HUES64 (cell line): ENCODE measurements around the gene RDH12.

Experiments
- H3K27ac ChIP-seq: 2 replicates; pipeline ENCODE4 v1.7.0; 2013; ENCODE audit warnings: low read depth, low read length, inconsistent platforms
- H3K27me3 ChIP-seq: 2 replicates; pipeline ENCODE4 v1.6.1; 2013; ENCODE audit warnings: mild to moderate bottlenecking, low read length; ENCODE audit not compliant: insufficient read depth
- H3K36me3 ChIP-seq: 2 replicates; pipeline ENCODE4 v1.6.1; 2013; ENCODE audit warnings: mild to moderate bottlenecking, low read length; ENCODE audit not compliant: insufficient read depth
- H3K4me1 ChIP-seq: 2 replicates; pipeline ENCODE4 v1.6.1; 2013; ENCODE audit warnings: mild to moderate bottlenecking, low read length, moderate library complexity; ENCODE audit not compliant: insufficient read depth
- H3K4me3 ChIP-seq: 2 replicates; pipeline ENCODE4 v1.5.1; 2013; ENCODE audit warnings: mild to moderate bottlenecking, low read length, moderate library complexity
- H3K9ac ChIP-seq: 2 replicates; pipeline ENCODE4 v1.6.1; 2013; ENCODE audit warnings: mild to moderate bottlenecking, low read depth, low read length
- H3K9me3 ChIP-seq: 2 replicates; pipeline ENCODE4 v1.6.1; 2013; ENCODE audit warnings: low read depth, low read length; ENCODE audit not compliant: insufficient read depth
- WGBS: fragments of 150-250, 120-280 bp; methylation state at CpG from one replicate; pipeline ENCODE4 v1.1.7; 2013; ENCODE audit warnings: missing lambda C conversion rate; 5-methylcytosine and 5-hydroxymethylcytosine counted together

RDH12 gene

GRCh38 chr14:67728258-67728657 is 26.6 kb downstream of the RDH12 start:
- no peak overlapping the region for H3K9ac ChIP-seq
- peaks cover 17% of the 10 kb centered on the region for H3K4me1 ChIP-seq
- H3K27me3 ChIP-seq: no peaks in the 10 kb centered on the region
- H3K27ac ChIP-seq: no peak overlapping the region
- H3K4me3 ChIP-seq: no peak overlapping the region
- H3K9me3 ChIP-seq: no peaks in the 10 kb centered on the region
- H3K36me3 ChIP-seq: no peaks in the 10 kb centered on the region

- H3K27ac ChIP-seq: no peak overlapping the region
Measured at GRCh38 chr14:67729072-67729885, 27.6 kb downstream of the RDH12 start.

GRCh38 chr14:67733616-67734015 is 31.9 kb downstream of the RDH12 start:
- H3K4me1 ChIP-seq: peaks cover 14% of the 10 kb centered on the region
- WGBS: 91% methylated on average over 4 of the region's 4 CpGs
- no peak overlapping the region for H3K4me3 ChIP-seq
- no peaks in the 10 kb centered on the region for H3K9me3 ChIP-seq
- no peaks in the 10 kb centered on the region for H3K36me3 ChIP-seq
- no peak overlapping the region for H3K27ac ChIP-seq
- no peak overlapping the region for H3K9ac ChIP-seq
- no peaks in the 10 kb centered on the region for H3K27me3 ChIP-seq

More at GRCh38 chr14:67729072-67729885, 27.6 kb downstream of the RDH12 start:
- Histone ChIP-seq H3K9me3 (no peaks in the 10 kb centered on the region), H3K27me3 (no peaks in the 10 kb centered on the region), H3K9ac (peak overlapping the region; percentile 50), H3K4me1 (peaks cover 17% of the 10 kb centered on the region), H3K4me3 (peak overlapping the region; percentile 18; the same call in 1 of the 2 replicates), H3K36me3 (no peaks in the 10 kb centered on the region)
- 56% methylated on average over 21 of the region's 21 CpGs for WGBS

GRCh38 chr14:67734675-67735074 is 33.0 kb downstream of the RDH12 start:
- Histone ChIP-seq H3K4me3 (no peak overlapping the region), H3K9me3 (no peaks in the 10 kb centered on the region), H3K9ac (no peak overlapping the region), H3K27ac (no peak overlapping the region), H3K27me3 (no peaks in the 10 kb centered on the region), H3K4me1 (peaks cover 4% of the 10 kb centered on the region), H3K36me3 (no peaks in the 10 kb centered on the region)
- WGBS: 63% methylated on average over 3 of the region's 3 CpGs

GRCh38 chr14:67735336-67736147 is 33.9 kb downstream of the RDH12 start:
- H3K27me3 ChIP-seq: no peaks in the 10 kb centered on the region
- no peak overlapping the region for H3K27ac ChIP-seq
- 96% methylated on average over 10 of the region's 10 CpGs for WGBS

GRCh38 chr14:67736771-67737170 is 35.1 kb downstream of the RDH12 start:
- Histone ChIP-seq H3K36me3 (no peaks in the 10 kb centered on the region), H3K27me3 (no peaks in the 10 kb centered on the region), H3K4me1 (no peaks in the 10 kb centered on the region), H3K9ac (no peak overlapping the region), H3K9me3 (no peaks in the 10 kb centered on the region), H3K27ac (no peak overlapping the region), H3K4me3 (no peak overlapping the region)
- WGBS: 92% methylated on average over 4 of the region's 4 CpGs

More at GRCh38 chr14:67735336-67736147, 33.9 kb downstream of the RDH12 start:
- no peaks in the 10 kb centered on the region for H3K9me3 ChIP-seq
- no peak overlapping the region for H3K4me3 ChIP-seq
- no peaks in the 10 kb centered on the region for H3K4me1 ChIP-seq
- H3K36me3 ChIP-seq: no peaks in the 10 kb centered on the region
- H3K9ac ChIP-seq: no peak overlapping the region

GRCh38 chr14:67738740-67739504 is 37.2 kb downstream of the RDH12 start:
- H3K27me3 ChIP-seq: no peaks in the 10 kb centered on the region
- H3K27ac ChIP-seq: no peak overlapping the region
- 81% methylated on average over 11 of the region's 12 CpGs for WGBS
- no peaks in the 10 kb centered on the region for H3K4me1 ChIP-seq
- H3K9ac ChIP-seq: no peak overlapping the region
- H3K9me3 ChIP-seq: no peaks in the 10 kb centered on the region
- H3K36me3 ChIP-seq: no peaks in the 10 kb centered on the region
- no peak overlapping the region for H3K4me3 ChIP-seq

GRCh38 chr14:67744046-67744445 is 42.4 kb downstream of the RDH12 start:
- Histone ChIP-seq H3K9ac (no peak overlapping the region), H3K27ac (no peak overlapping the region), H3K36me3 (peaks cover 19% of the 10 kb centered on the region), H3K9me3 (no peaks in the 10 kb centered on the region), H3K4me1 (no peaks in the 10 kb centered on the region), H3K27me3 (no peaks in the 10 kb centered on the region), H3K4me3 (no peak overlapping the region)
- 87% methylated on average over 2 of the region's 2 CpGs for WGBS

GRCh38 chr14:67746927-67747326 is 45.2 kb downstream of the RDH12 start:
- Histone ChIP-seq H3K9ac (no peak overlapping the region), H3K9me3 (no peaks in the 10 kb centered on the region), H3K36me3 (peaks cover 45% of the 10 kb centered on the region), H3K27me3 (no peaks in the 10 kb centered on the region), H3K27ac (no peak overlapping the region), H3K4me1 (no peaks in the 10 kb centered on the region), H3K4me3 (no peak overlapping the region)
- WGBS: 90% methylated on average over 1 of the region's 1 CpG

- WGBS: 94% methylated on average over 10 of the region's 10 CpGs
- Histone ChIP-seq H3K4me3 (no peak overlapping the region), H3K4me1 (no peaks in the 10 kb centered on the region), H3K36me3 (peaks cover 59% of the 10 kb centered on the region), H3K27me3 (no peaks in the 10 kb centered on the region), H3K9ac (no peak overlapping the region), H3K9me3 (no peaks in the 10 kb centered on the region), H3K27ac (no peak overlapping the region)
Measured at GRCh38 chr14:67748312-67748711, 46.6 kb downstream of the RDH12 start.
